AG08395 (cell line): ENCODE results near the gene IL18R1.

ENCODE experiments used
- DNase-seq: peaks from one replicate; pipeline ENCODE4 v3.0.0; 2012; ENCODE audit warnings: mixed read lengths, low spot score

Gene IL18R1

DNA sequence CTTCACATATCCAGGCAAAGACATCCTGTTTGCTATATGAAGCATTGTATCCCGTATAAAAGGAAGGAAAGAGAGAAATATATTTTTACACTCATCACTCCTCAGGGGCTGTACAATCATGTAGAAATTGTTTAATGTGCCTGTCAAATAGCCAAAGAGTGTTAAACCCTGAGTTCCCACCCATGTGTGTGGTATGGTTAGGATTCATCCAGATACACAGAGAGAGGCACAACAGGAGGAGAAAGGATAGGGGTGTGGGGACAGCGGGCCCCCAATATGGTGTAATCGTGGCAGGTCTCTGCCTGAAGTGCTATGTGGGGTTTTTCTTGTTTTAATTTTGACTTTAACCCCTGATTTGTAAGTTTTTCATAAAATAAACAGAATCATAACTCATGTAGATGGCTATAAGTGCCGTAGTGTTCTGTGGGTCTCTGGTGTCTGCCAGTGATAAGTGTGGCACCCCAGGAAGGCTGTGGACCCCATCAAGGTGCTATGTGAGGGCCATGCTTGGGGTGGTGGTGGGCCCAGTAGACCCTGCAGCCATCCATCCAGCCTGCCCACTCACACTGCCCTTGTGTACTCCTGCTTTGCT lies 10.2 kb upstream of the IL18R1 start:
- no peak for DNase-seq

DNA sequence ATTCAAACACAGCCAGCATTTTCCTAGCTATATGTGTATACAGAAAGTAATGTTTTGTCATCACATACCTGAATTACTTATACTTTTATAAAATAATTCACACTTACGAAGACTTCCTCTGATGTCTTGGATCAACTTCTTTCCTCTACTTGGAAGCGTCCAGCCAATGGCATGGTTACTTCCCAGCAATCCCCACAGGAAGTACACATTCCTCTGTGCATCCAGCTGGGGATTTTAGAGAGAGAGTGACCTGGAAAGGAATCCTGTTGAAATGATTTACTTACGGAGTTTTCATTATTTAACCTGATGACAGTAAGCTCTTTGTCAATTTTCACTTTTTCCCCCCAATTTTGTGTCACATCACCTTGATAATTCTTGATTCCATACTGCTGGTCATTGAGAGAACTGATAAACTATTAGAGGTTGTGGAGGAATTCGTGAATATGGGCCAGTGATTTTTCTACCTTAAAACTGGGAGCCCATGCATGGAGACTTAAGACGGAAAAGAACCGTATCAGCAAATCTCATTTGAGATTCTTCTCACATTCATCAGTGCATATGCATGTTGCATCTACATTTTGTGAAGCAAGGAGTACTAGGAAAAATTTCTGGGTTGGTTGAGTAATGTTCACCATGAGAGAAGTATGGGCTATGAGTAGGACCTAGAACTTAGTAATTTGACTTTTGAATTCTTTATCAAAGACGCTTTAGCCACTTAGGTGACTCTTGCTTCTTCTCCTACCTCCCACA lies 9.0 kb upstream of the IL18R1 start:
- no peak for DNase-seq

DNA sequence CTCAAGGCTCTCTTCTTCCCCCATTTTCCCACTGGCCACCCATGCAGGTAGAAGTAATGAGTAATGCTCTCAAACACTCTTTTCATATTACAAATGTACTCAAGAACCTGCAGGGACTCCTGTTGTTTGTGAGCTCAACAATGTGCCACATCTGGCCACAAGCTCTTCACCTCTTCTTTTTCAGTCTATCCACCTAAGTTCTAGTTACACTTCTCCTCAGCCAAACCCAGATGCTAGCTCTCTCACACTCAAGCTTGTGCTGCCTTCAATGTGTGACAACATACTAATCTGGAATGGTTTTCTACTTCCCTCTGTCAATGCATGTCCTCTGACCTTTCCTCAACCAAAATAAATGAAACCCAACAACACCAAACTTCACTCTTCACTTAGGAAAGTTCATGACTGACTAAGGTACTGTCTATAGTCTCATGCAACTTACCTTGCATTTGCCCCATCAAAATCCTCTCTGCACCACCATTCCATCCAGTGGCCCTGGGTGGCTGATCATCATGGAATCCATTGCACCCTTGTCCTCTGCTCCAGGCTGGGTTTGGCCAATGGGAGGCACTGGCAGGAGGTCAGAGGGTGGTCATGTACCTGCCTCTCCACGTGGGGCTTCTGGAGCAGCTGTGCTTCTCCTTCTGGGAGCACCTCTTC lies 5.3 kb upstream of the IL18R1 start:
- no peak for DNase-seq

DNA sequence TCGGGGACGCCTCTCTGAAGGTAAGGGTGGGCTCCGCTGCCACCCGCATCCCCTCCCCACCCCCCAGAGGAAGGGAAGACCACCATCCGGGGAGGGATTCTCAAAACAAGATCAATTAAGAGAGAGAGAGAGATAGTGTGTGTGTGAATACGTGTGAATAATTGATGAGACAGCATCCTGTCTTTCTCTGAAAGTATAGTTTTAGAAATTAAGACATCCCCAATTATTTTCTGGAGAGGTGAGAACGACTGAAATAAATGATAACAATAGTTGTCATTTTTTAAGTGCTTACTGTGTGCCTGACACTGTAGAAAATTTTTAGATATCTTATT lies 751 bp downstream of the IL18R1 start:
- DNase-seq = no peak

DNA sequence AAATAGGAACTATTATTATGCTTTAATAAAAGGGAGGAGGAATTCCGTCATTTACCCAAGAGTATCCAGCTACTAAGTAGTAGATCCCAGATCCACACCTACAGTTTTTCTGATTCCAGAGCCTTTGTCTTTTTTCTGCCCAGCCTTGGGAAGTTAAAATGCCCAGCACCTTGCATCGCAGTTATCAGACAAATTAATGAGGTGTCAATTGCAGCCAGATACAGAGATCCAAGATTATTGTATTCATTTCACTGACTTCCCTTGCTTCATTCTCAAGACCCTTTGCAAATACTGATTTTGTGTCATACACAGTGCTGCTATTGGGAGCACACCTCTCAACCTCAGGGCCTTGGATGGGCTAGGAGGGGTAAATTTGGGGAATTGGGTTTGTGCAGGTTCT lies 1.1 kb downstream of the IL18R1 start:
- no peak for DNase-seq

DNA sequence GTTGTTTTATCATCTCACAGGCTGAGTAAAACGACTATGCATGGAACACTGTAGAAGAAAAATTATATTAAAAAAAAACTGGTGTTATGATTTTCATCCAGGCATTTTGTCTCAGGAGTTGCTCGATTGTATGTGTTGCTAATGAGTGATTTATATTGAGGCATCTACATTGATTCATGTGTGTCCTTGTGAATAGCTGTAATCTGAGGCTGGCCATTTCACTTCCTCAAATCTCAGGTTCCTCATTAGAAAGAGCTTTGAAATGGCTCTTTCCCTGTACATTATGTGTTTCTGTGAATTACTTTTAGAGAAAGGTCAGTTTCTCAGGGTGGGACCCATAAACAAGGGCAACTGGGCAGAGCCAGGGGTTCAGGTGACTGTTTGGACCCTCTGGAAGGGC lies 2.3 kb downstream of the IL18R1 start:
- no peak for DNase-seq

DNA sequence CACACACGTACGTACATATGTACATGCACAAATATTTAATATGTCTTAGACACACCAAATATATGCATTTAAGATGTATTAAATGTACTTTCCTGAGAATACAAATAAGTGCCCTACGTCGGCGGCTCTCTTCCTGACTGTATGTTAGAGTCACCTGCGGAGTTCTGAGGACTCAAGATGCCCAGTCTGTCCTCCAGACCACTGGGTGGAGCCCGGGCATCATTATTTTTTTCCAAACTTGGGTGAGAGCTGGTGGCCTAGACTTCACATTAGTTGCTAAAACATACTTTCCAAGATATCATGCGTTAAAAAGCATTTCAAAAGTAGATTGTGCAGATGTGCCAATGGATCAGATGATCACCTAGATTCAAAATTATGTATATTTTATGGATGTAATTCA lies 2.9 kb downstream of the IL18R1 start:
- DNase-seq = no peak

DNA sequence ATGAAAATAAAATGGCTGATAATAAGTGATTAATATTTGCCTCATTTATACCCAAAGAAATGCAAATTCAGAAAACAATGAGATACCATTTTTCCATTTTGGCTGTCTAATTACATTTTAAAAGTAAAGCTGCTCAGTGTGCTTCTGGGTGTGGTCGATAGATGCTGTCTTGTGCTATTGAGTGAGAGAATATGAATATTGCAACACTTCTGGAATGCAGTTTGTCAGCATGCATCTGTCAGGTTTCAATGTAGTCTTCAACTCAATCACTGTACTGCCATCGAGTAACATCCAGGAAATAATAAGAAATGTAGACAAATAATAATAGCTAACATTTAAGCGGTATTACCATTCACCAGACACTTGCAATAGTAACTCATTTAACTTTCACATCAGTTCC lies 3.9 kb downstream of the IL18R1 start:
- DNase-seq = no peak

DNA sequence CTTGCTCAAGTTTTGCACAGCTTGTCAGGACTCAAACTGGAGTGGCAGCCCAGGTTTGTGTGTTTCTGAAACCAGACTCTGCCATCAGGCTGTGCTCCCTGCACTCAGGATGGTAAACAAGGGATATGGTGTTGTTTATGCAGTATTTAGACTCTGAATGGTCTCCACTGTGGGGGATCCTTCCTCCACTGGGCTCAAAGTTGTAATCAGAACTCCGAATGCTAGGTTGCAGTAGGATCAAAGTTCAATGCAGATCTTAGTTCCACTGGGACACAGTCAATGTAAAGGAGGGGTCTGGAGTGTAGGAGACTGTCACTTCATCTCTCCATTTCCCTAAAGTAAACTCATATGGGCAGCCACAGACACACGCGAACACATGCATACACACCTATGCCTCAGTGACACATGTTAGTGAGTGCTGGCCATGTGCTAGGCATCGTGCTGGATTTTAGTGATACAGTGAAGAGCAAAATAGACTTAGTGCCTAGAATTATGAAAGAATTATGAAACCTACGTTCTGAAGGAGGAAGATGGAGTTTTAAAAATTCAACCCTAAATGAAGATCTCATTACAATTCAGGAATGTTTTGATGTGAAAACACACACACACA lies 6.1 kb downstream of the IL18R1 start:
- DNase-seq = no peak

DNA sequence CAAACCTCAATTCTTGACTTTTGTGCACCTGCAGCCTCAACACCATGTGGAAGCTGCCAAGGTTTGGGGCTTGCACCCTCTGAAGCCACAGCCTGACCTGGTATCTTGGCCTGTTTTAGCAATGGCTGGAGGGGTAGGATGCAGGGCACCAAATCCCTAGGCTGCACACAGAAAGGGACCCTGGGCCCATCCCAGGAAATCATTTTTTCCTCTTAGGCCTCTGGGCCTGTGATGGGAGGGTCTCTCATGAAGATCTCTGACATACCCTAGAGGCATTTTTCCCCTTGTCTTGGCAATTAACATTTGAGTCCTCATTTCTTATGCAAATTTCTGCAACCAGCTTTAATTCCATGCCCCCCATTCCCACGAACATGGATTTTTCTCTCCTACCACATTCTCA lies 10.2 kb downstream of the IL18R1 start:
- DNase-seq = no peak

DNA sequence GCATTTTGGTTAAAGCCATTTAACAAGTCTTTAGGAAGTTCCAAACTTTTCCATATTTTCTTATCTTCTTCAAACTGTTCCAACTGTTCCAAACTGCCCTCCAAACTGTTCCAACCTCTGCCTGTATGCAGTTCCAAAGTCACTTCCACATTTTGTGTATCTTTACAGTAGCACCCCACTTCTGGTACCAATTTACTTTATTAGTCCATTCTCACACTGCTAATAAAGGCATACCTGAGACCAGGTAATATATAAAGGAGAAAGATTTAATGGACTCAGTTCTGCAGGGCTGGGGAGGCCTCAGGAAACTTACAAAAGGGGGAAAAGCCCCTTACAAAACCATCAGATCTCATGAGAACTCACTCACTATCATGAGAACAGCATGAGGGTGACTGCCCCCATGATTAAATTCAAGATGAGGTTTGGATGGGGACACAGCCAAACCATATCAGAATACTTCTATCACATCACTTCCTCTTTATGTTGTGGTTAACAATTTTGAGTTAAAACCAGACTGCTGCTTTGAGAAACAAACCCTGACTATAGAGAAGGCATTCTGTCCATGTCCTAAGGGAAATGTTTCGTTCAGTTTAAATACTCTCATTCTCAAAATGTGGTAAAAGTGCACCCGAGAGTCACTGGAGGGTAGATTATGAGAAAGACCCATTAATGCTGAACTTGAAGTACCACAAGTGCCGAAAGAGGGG lies 11.0 kb downstream of the IL18R1 start:
- no peak for DNase-seq

DNA sequence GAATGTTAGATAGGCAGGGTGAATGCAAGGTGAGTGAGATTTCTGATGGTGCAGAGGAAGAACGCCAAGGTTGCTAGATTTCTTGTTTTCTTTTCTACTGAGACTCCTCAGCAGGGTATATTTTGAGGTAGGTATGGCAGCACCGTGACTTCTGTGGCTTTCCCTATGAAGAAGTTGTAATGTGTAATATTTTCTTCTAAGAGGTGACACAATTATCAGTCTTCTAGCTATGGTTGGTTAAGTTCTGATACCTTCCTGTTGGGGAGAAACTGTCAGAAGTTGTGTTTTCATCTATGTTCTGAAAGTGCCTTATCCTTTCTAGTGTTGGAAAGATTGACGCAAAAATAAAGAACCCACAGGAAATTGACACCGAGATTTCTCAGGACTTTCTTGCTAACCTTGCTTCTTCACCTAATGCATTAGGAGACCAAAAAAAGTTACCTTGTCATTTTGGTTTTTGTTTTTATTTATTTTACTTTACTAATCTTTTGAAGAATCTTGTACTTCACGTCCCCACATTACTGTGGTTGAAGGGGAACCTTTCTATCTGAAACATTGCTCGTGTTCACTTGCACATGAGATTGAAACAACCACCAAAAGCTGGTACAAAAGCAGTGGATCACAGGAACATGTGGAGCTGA lies 11.9 kb downstream of the IL18R1 start:
- DNase-seq = no peak

DNA sequence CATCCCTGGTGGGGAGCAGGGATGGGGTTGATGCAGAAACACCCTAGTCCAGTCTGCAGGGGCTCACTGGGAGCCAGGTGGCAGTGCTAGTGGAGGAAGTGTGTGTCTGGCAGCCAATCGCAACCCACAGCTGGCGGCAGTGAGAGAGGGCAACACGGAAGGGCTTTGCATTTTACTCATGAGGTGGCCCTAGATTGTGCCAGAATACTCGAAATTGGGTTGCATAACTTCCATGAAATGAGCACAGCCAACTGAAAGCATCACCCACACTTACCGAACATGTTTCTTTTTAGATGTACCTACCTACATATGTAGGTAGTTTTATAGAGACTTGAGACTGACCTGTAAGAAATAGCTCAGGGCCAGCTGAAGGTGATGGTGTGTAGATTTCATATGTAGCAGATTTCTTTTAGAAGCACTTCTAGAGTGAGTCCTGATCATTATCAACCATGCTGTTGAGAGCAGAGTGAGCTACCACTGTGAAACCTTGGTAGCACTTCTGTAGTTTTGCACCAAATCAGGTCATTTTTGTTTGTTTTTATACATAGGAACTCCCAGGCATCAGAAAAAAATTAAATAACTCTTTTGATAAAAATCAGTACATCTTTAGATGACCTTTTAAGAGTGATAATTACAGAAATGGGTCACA lies 13.0 kb downstream of the IL18R1 start:
- DNase-seq = no peak

DNA sequence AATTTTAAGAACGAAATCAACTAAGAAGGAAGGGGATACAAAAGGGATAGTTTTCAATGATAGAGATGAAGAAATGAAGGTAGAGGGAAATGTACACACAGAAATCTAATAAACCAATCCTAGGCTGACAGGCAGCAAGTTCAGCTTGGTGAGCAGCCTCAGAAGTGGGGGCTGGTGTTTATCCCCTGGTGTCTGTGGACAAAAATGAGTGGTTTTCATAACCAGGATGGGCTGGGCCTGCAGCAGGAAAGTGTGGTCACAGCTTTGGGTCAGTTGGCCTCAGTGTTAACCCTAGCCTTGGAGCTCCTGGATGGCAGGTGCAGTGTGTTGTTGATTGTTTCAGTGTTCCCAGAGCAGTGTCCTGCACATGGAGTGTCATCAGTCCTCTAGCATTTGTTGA lies 14.3 kb downstream of the IL18R1 start:
- DNase-seq = no peak

DNA sequence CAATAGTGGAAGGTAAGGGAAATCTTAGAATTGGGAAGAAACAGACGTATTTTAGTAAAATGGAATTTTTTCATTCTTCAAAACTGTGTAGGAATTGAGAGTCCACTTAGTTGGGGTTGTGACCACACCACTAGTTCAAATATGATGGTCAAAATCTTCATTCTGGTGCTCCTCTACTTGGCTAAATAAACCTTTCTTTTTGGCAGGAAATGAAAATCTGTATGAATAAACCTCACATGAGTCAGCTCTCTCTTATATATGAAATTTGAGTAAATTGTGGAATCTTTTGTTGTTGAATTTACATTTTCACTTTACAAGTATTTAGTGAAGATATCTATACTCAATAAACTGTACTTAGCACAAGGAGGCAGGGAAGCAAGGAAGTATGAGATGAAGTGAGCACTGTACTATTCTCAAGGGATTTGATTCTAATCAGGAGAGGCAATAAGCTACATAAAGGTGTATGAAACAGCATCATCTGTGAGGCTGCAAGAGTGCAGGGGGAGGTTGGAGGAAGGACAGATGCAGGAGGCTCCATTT lies 20.5 kb downstream of the IL18R1 start:
- DNase-seq = no peak

DNA sequence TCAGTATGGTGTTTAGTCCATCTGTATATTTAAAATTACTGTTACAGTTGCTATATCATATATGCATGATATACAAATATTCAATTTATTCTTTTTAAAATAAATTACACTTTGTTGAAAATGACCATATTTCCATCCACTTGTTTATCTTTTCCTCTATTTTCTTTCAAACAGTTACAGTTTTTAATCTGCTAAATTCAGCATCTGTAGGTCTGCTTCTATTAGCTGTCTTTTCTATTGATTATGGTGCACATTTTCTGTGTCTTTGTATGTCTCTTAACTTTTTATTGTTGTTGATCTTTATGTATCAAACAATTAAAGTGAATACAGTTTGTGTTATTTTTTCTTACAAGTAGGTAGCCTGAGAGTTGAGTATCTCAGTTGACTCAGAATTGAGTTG lies 28.1 kb downstream of the IL18R1 start:
- DNase-seq = no peak

DNA sequence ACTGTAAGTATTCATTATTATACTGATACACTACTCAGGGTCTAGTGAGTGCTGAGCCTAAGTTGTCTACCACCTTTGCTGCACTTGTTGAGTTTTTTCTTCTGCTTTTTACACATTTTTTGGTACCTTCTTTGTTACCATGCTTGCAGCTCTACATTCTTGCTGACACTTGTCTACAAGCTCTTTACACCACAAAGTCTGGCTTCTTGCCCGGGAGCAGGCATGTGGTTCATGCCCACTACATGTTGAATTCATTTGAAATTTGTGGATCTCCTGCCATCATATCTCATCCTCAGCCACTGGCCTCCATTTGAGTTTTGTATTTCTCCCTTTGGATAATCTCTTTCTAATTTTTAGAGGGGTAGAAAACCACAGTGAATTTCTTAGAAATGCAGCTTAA lies 29.9 kb downstream of the IL18R1 start:
- no peak for DNase-seq

DNA sequence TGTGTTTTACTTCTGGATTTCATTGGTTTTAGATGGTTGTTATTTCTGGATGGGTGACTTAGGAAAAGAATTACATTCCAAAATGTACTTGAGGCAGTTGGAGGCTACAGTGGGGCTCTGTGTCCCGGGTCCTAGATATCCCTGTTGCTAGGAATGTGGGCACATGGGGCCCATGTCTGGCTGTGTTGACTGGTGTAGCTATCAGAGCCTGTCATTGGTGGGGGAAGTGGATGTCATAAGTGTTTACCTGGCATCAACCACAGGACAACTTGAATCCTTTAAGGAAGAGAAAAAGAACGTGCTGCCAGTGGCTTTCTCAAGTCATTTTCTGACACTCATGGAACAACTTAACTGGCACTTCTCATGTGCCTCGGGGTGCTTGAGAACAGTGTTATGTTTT lies 30.4 kb downstream of the IL18R1 start:
- DNase-seq = no peak

DNA sequence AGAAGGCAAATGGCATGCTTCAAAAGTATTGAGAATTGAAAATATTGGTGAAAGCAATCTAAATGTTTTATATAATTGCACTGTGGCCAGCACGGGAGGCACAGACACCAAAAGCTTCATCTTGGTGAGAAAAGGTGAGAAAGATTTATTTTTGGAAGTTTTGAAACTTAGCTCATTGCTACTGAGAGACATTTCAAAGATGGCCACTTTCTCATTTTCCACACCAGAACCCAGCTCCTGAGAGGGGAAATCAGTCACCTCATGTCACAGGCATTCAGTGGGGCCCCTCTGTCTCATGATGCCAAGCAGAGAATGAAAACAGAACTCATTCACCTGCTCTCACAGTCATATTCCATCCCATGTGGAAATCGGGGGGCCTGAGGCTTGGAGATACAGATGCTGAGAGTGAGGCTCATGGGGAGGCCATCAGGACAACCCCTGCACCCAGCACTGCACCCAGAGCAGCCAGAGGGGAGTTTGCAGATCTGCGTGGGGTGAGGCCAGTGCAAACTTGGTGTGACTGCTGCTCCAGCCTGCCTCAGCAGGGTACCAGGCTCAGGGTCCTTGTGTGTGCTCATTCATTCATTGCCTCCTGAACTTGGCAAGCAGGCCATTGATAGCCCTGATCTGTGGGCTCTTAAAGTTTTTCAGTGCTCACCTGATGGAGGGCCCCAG lies 31.4 kb downstream of the IL18R1 start:
- no peak for DNase-seq

DNA sequence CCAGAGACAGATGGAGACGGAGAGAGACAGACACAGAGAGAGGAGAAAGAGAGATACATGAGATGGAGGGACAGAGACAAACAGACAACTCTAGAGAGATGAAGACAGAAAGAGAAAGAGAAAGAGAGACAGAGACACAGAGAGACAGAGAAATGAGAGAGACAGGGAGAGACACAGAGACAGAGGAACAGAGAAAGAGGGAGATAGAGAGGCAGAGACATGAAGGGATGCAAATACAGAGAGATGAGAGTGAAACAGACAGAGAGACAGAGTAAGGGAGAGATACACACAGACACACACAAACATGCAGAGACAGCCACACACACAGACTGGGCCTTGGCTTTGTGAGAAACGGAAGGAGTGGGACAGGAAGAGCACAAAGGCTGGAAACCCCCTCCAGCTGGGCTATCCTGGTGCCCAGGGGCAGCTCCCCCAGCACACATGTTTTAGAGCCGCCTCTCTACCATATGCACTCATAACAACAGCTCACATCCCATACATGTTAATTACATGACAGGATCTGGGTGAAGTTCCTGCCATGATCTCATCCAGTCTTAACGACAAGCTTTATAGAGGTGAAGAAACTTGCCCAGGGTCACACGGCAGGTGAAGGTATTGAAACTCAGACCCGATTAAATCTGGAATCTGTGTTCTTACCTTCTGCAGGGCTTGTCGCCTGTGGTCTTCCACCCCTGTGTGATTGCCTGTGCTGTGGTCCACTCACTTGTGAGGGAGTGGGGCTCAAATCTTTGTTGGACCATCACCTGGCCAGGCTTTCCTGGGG lies 32.4 kb downstream of the IL18R1 start:
- DNase-seq = no peak
